Caco-2 (cell line): Measurements from ENCODE around the gene MLPH. TPM values are rescaled to one million over a fixed set of nuclear protein-coding genes. Genes with fewer than 3 reads are reported as not detected.
A peak's percentile ranks its signal among the peaks of the same experiment; 100 is the strongest.

Experiments used
- BruUV-seq: library from RNA; stranded (reverse); fragments of 400-500 nt; replicated peaks from 2 replicates; lab custom pipeline; 2021; lab: Mats Ljungman, UMichigan
- CTCF ChIA-PET: fragments of 300-600 bp; sonication (Branson Sonifier 250); formaldehyde crosslinking; loops from one replicate; lab custom pipeline; 2022; ENCODE audit warnings: antibody characterized with exemption; lab: Charles Lee
- POLR2A ChIA-PET: fragments of 300-600 bp; sonication (Branson Sonifier 250); formaldehyde crosslinking; loops from one replicate; lab custom pipeline; 2022; ENCODE audit warnings: antibody characterized with exemption; lab: Charles Lee
- DNase-seq, 2 experiments: peaks; one replicate each; pipeline versions ENCODE4 v3.0.0 to v3.0.0-alpha.2; 2020 to 2022
- H3K27me3 ChIP-seq: replicated peaks from 2 replicates; pipeline ENCODE4 v1.6.0; 2011; ENCODE audit warnings: low read length; ENCODE audit not compliant: control insufficient read depth, insufficient read depth
- H3K36me3 ChIP-seq: 2 replicates; pipeline ENCODE4 v1.5.1; 2011; ENCODE audit warnings: low read length; ENCODE audit not compliant: control insufficient read depth, insufficient read depth
- H3K4me1 ChIP-seq: fragments of 250-450 bp; sonication (Bioruptor Pico); 2 replicates; pipeline ENCODE4 v1.5.1; 2020; ENCODE audit warnings: mild to moderate bottlenecking
- H3K4me3 ChIP-seq: 2 replicates; pipeline ENCODE4 v1.5.1; 2011; ENCODE audit warnings: low read depth, mild to moderate bottlenecking, control low read depth, low read length
- H3K9me3 ChIP-seq: fragments of 250-450 bp; sonication (Bioruptor Pico); 2 replicates; pipeline ENCODE4 v1.5.1; 2020; ENCODE audit warnings: mild to moderate bottlenecking, moderate library complexity
- H3K27ac Mint-ChIP-seq: one replicate; pipeline ENCODE4 v1.8.0; 2022; ENCODE audit warnings: mixed read lengths; ENCODE audit not compliant: unreplicated experiment
- H3K27me3 Mint-ChIP-seq: one replicate; pipeline ENCODE4 v1.8.0; 2022; ENCODE audit warnings: mixed read lengths; ENCODE audit not compliant: insufficient read depth, unreplicated experiment
- H3K36me3 Mint-ChIP-seq: one replicate; pipeline ENCODE4 v1.8.0; 2022; ENCODE audit warnings: mild to moderate bottlenecking, mixed read lengths; ENCODE audit not compliant: insufficient read depth, unreplicated experiment
- H3K4me1 Mint-ChIP-seq: one replicate; pipeline ENCODE4 v1.8.0; 2022; ENCODE audit warnings: low read depth, mixed read lengths; ENCODE audit not compliant: unreplicated experiment
- H3K4me3 Mint-ChIP-seq: one replicate; pipeline ENCODE4 v1.8.0; 2022; ENCODE audit warnings: mild to moderate bottlenecking, moderate library complexity, mixed read lengths; ENCODE audit not compliant: unreplicated experiment
- H3K9me3 Mint-ChIP-seq: one replicate; pipeline ENCODE4 v1.8.0; 2022; ENCODE audit warnings: mixed read lengths; ENCODE audit not compliant: unreplicated experiment
- CTCF ChIP-seq, 2 experiments: fragments of 200-600 bp in 1 of 2; IDR thresholded peaks; 1 replicate in 1 of 2; 2 replicates in 1 of 2; pipeline versions ENCODE4 v1.5.1 to v1.8.0; 2011 to 2022; ENCODE audit warnings: antibody characterized with exemption in 1 of 2, control low read depth in 1 of 2, inconsistent platforms in 1 of 2, low read depth in 1 of 2, low read length in 1 of 2, mild to moderate bottlenecking in 1 of 2, moderate library complexity in 1 of 2; ENCODE audit not compliant: insufficient read depth in 1 of 2, severe bottlenecking in 1 of 2, unreplicated experiment in 1 of 2
- intact Hi-C: fragments of 100-400 bp; cut with micrococcal nuclease; formaldehyde crosslinking; loops from one replicate; pipeline ENCODE4 v1.10.0; 2022; ENCODE audit not compliant: unreplicated experiment
- total RNA-seq: library from RNA; stranded (reverse); gene quantifications from 2 replicates; pipeline ENCODE4 v1.2.3, GENCODE V29; 2022

Gene MLPH
- total RNA-seq, 1 experiment from 2014 or later, result not detected

- Mint-ChIP-seq H3K9me3 (no peaks in the 10 kb centered on the region), H3K4me1 (no peaks in the 10 kb centered on the region), H3K36me3 (no peaks in the 10 kb centered on the region), H3K27me3 (peaks cover 4% of the 10 kb centered on the region), H3K4me3 (peak overlapping the region; percentile 46), H3K27ac (no peak overlapping the region)
- Histone ChIP-seq H3K9me3 (no peaks in the 10 kb centered on the region), H3K36me3 (no peaks in the 10 kb centered on the region), H3K27me3 (no peaks in the 10 kb centered on the region; the same call in 1 of the 2 replicates), H3K4me1 (no peaks in the 10 kb centered on the region), H3K4me3 (peak overlapping the region; percentile 31)
- intact Hi-C loops, result no loop called here
- no peak for DNase-seq
- CTCF ChIA-PET, result interaction anchor here (0.6 to 1.0 kb wide), 2 partner anchors 26 to 85 kb away, joined by 3 read pairs; no protein-coding TSS in a partner anchor
- BruUV-seq, result no TSS peak
- no peak for TF ChIP-seq CTCF (IDR thresholded peaks at IDR 0.05; ENCODE audit: insufficient read depth in 1 of 2, low read depth in 1 of 2, low read length in 1 of 2, severe bottlenecking in 1 of 2, unreplicated experiment in 1 of 2)
- POLR2A ChIA-PET, result no interaction called here
These were observed 675 bp upstream of the MLPH start for GRCh38 chr2:237486334-237486818.

GRCh38 chr2:237487496-237487895 lies 445 bp downstream of the MLPH start:
- Mint-ChIP-seq H3K36me3 (no peaks in the 10 kb centered on the region), H3K9me3 (peaks cover 2% of the 10 kb centered on the region), H3K4me1 (no peaks in the 10 kb centered on the region), H3K27ac (no peak overlapping the region), H3K27me3 (peaks cover 4% of the 10 kb centered on the region), H3K4me3 (no peak overlapping the region)
- H3K36me3 ChIP-seq, result no peaks in the 10 kb centered on the region
- no peak overlapping the region for H3K4me3 ChIP-seq
- no peaks in the 10 kb centered on the region; the same call in 1 of the 2 replicates for H3K27me3 ChIP-seq
- ChIA-PET POLR2A (no interaction called here), CTCF (no interaction called here)
- H3K9me3 ChIP-seq, result peaks cover 4% of the 10 kb centered on the region; the same call in 1 of the 2 replicates
- intact Hi-C loops, result no loop called here
- H3K4me1 ChIP-seq, result no peaks in the 10 kb centered on the region
- no peak for TF ChIP-seq CTCF (IDR thresholded peaks at IDR 0.05; ENCODE audit: insufficient read depth in 1 of 2, low read depth in 1 of 2, low read length in 1 of 2, severe bottlenecking in 1 of 2, unreplicated experiment in 1 of 2)
- DNase-seq, result no peak
- no TSS peak for BruUV-seq

- no TSS peak for BruUV-seq
- Mint-ChIP-seq H3K4me1 (no peaks in the 10 kb centered on the region), H3K9me3 (peaks cover 10% of the 10 kb centered on the region), H3K27ac (no peak overlapping the region), H3K27me3 (peaks cover 4% of the 10 kb centered on the region), H3K36me3 (no peaks in the 10 kb centered on the region), H3K4me3 (no peak overlapping the region)
- no peaks in the 10 kb centered on the region; the same call in 1 of the 2 replicates for H3K27me3 ChIP-seq
- intact Hi-C loops, result no loop called here
- no peaks in the 10 kb centered on the region for H3K4me1 ChIP-seq
- H3K9me3 ChIP-seq, result peaks cover 4% of the 10 kb centered on the region; the same call in 1 of the 2 replicates
- no peak for DNase-seq
- H3K36me3 ChIP-seq, result no peaks in the 10 kb centered on the region
- H3K4me3 ChIP-seq, result no peak overlapping the region
- POLR2A ChIA-PET, result no interaction called here
- CTCF ChIA-PET, result no interaction called here
- no peak for TF ChIP-seq CTCF (IDR thresholded peaks at IDR 0.05; ENCODE audit: insufficient read depth in 1 of 2, low read depth in 1 of 2, low read length in 1 of 2, severe bottlenecking in 1 of 2, unreplicated experiment in 1 of 2)
These were observed 1.2 kb downstream of the MLPH start for GRCh38 chr2:237488295-237488694.
